Measurements from ENCODE around the gene UNKL. TPM values are rescaled to one million over a fixed set of nuclear protein-coding genes. Genes with fewer than 3 reads are reported as not detected.

UNKL gene
- total and polyA plus RNA-seq, 9 donors = 6.6 to 12.9 (median 8.1) TPM

- Histone ChIP-seq H3K27ac (ENCODE audit: low read length) (no peak overlapping the region), H3K9me3 (replicated peaks; ENCODE audit: control insufficient read depth, low read depth, low read length) (no peaks in the 10 kb centered on the region), H3K4me1 (ENCODE audit: control insufficient read depth, insufficient read depth, low read length) (peaks cover 54% of the 10 kb centered on the region), H3K36me3 (ENCODE audit: control insufficient read depth, insufficient read depth, low read length) (no peaks in the 10 kb centered on the region), H3K27me3 (ENCODE audit: control insufficient read depth, insufficient read depth, low read length) (peaks cover 8% of the 10 kb centered on the region), H3K4me3 (ENCODE audit: low read length) (no peak overlapping the region)
- WGBS (ENCODE audit: insufficient coverage) = 68% methylated on average over 18 of the region's 20 CpGs
- no peak for DNase-seq
These were observed 17.2 kb upstream of the UNKL start for GRCh38 chr16:1431497-1432270.

DNA sequence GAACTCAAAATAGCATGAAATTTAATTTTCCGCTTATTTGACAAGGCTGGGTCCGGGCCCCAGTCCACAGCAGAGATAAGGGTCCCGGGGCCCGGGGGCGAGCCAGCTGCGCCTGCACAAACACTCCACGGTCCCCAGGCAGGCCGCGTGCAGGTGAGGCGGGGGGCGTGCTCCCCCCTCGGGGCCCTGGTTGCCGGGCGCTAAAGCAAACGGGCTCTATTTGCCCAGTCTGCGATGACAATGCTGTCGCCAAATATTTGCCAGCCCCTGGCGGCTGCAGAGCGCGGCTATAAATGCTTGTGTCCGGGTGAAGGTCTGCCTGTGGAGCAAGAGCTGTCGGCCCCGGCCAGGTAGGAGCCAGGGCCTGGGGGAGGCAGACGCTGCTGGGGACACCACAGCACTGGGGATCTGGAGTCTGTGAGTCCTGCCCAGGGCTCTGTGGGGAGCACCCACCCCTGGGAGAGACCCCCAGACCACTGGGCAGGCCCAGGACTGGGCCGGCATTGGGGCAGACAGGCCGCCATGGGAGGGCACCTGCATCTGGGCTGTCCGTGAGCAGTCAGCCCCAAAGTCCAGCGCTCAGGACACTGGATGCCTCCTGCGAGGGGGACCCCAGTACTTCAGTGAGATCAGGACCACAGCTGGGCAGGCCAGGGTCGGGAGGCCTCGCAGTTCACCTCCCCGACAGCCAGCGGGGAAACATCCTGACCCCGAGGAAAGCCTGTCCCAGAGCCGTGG is 16.4 kb upstream of the UNKL start, which contains the start of gene PERCC1:
Gene PERCC1, plus strand, starts transcription at position 320 of the 738 bp plus-strand sequence. CDS start 1,516 bp downstream, outside the sequence.
- Histone ChIP-seq H3K27me3 (ENCODE audit: control insufficient read depth, insufficient read depth, low read length) (peaks cover 8% of the 10 kb centered on the region), H3K27ac (ENCODE audit: low read length) (no peak within 1 kb of the TSS), H3K4me1 (ENCODE audit: control insufficient read depth, insufficient read depth, low read length) (peaks cover 54% of the 10 kb centered on the region), H3K4me3 (ENCODE audit: low read length) (no peak within 1 kb of the TSS), H3K9me3 (replicated peaks; ENCODE audit: control insufficient read depth, low read depth, low read length) (no peaks in the 10 kb centered on the region), H3K36me3 (ENCODE audit: control insufficient read depth, insufficient read depth, low read length) (no peaks in the 10 kb centered on the region)
- DNase-seq = no peak
- 51% methylated on average over 35 of the region's 35 CpGs for WGBS (ENCODE audit: insufficient coverage)

DNA sequence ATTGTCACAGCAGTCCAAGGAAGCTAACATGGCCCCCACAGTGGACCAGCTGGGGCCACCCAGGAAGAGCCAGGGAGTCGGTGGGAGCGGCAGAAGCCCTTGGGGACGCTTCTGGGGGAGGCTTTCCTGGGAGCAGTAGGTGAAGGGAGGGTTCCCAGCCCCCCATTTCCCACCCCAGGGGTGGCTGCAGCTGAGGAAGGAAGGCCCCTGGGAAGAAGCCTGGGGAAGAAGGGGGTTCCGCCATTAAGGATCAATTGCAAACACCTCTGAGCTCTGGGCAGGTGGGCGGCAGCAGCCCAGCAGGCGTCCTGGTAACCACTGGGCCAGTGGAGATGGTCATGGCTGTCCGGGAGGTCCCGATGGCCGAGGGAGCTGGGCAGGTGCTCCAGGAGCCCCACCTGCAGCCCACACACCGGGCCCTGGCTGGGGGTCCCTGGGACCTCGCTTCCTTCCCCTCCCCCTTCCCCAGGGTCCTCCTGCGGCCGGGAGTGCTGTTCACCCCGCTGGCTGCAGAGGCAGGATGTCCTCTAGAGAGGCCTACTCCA is 15.8 kb upstream of the UNKL start:
- WGBS (ENCODE audit: insufficient coverage) = 29% methylated on average over 10 of the region's 14 CpGs
- H3K4me1 ChIP-seq (ENCODE audit: control insufficient read depth, insufficient read depth, low read length) = peaks cover 54% of the 10 kb centered on the region
- DNase-seq = no peak
- H3K27me3 ChIP-seq (ENCODE audit: control insufficient read depth, insufficient read depth, low read length) = peaks cover 8% of the 10 kb centered on the region
- H3K9me3 ChIP-seq (replicated peaks; ENCODE audit: control insufficient read depth, low read depth, low read length) = no peaks in the 10 kb centered on the region
- H3K4me3 ChIP-seq (ENCODE audit: low read length) = no peak overlapping the region
- no peaks in the 10 kb centered on the region for H3K36me3 ChIP-seq (ENCODE audit: control insufficient read depth, insufficient read depth, low read length)
- no peak overlapping the region for H3K27ac ChIP-seq (ENCODE audit: low read length)

DNA sequence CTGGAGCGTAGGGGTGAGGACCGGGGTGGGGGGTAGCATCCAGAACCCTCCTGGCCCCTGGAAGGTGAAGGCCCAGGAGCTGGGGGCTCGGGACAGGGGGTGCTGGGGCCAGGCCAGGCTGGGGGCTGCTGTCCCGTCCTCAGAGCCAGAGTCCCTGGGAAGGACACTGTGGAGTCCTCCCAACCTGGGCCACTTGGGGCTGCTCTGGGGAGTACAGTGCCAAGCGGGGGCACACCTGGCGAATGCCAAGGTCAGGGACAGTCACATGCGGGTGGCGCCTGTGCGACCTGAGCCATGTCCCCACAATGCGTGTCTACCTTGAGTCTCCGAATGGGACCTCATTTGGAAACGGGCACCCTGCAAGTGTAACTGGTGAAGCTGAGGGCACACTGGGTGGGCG is 15.1 kb upstream of the UNKL start:
- Histone ChIP-seq H3K4me1 (ENCODE audit: control insufficient read depth, insufficient read depth, low read length) (peaks cover 52% of the 10 kb centered on the region), H3K27ac (ENCODE audit: low read length) (no peak overlapping the region), H3K9me3 (replicated peaks; ENCODE audit: control insufficient read depth, low read depth, low read length) (no peaks in the 10 kb centered on the region), H3K36me3 (ENCODE audit: control insufficient read depth, insufficient read depth, low read length) (no peaks in the 10 kb centered on the region), H3K27me3 (ENCODE audit: control insufficient read depth, insufficient read depth, low read length) (peaks cover 8% of the 10 kb centered on the region), H3K4me3 (ENCODE audit: low read length) (no peak overlapping the region)
- DNase-seq = no peak
- WGBS (ENCODE audit: insufficient coverage) = 92% methylated on average over 13 of the region's 13 CpGs

DNA sequence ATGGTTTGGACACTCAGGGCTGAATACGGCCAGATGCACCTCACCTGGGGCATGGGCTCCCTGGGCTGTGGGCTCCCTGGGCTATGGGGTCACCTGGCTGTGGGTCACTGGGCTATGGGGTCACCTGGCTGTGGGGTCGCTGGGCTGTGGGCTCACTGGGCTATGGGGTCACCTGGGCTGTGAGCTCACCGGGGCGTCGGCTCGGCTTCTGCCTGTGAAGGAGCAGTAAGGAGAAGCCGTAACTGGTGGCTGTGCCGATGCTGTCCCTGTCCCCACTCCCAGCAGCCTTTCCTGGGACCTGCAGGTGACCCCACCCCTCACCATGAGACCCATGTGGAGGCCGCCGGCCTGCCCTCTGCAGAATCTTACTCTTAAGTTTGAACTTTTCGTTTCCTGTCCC is 14.5 kb upstream of the UNKL start:
- Histone ChIP-seq H3K27me3 (ENCODE audit: control insufficient read depth, insufficient read depth, low read length) (peaks cover 8% of the 10 kb centered on the region), H3K36me3 (ENCODE audit: control insufficient read depth, insufficient read depth, low read length) (no peaks in the 10 kb centered on the region), H3K4me1 (ENCODE audit: control insufficient read depth, insufficient read depth, low read length) (peaks cover 47% of the 10 kb centered on the region), H3K4me3 (ENCODE audit: low read length) (no peak overlapping the region), H3K9me3 (replicated peaks; ENCODE audit: control insufficient read depth, low read depth, low read length) (no peaks in the 10 kb centered on the region), H3K27ac (ENCODE audit: low read length) (no peak overlapping the region)
- DNase-seq = no peak
- 86% methylated on average over 10 of the region's 11 CpGs for WGBS (ENCODE audit: insufficient coverage)

- DNase-seq = peak; percentile 53
- Histone ChIP-seq H3K27me3 (ENCODE audit: control insufficient read depth, insufficient read depth, low read length) (peaks cover 8% of the 10 kb centered on the region), H3K4me3 (ENCODE audit: low read length) (no peak overlapping the region), H3K36me3 (ENCODE audit: control insufficient read depth, insufficient read depth, low read length) (no peaks in the 10 kb centered on the region), H3K4me1 (ENCODE audit: control insufficient read depth, insufficient read depth, low read length) (peaks cover 42% of the 10 kb centered on the region), H3K9me3 (replicated peaks; ENCODE audit: control insufficient read depth, low read depth, low read length) (no peaks in the 10 kb centered on the region), H3K27ac (ENCODE audit: low read length) (no peak overlapping the region)
- WGBS (ENCODE audit: insufficient coverage) = 13% methylated on average over 21 of the region's 21 CpGs
These were observed 14.0 kb upstream of the UNKL start for GRCh38 chr16:1428511-1428910.

DNA sequence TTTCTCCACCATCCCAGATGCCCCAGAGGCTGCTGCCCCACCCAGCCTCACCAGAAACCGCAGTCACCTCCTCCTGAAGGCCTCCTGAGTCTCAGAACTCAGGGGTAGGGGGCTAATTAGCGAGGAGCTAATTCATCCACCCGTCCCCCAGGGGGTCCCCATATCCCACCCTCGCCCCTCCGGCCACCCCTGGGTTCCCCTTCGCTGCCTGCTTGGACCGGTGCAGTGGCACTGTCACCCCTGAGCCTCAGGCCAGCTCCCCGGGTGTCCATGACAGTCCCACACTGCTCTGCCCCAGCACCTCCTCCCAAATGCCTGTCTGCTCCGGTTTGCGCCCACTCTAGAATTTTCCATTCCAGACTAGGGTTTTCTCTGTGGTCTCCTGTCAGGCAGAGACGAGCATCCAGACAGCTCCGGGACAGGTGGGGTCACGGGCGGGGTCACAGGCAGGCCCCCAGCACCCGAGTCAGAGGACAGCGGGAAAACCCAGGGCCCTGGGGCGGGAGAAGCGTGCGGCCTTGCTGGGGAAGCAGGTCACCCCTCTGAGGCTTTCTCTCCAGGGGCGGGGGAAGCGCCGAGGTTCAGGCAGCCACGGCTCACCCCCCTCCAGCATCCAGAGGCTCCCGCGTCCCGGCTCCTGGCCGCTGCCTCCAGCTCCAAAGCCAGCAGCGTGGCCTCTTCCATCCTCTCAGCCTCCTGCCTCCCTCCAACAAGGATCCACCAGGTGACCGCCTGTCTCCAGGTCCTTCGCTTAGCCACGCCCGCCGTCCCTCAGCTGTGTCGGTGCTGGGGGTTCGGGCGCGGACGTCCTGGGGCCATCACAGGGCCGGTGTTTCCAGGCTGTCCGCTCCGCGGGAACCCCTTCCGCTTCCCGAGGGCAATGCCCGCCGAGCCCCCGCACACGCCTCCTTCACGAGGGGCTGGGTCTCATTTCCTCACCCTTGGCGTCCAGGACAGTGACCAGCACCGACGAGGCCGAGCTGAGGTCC is 13.3 kb upstream of the UNKL start:
- no peak for DNase-seq
- WGBS (ENCODE audit: insufficient coverage) = 82% methylated on average over 48 of the region's 53 CpGs
- Histone ChIP-seq H3K4me3 (ENCODE audit: low read length) (no peak overlapping the region), H3K27me3 (ENCODE audit: control insufficient read depth, insufficient read depth, low read length) (peaks cover 8% of the 10 kb centered on the region), H3K27ac (ENCODE audit: low read length) (no peak overlapping the region), H3K36me3 (ENCODE audit: control insufficient read depth, insufficient read depth, low read length) (no peaks in the 10 kb centered on the region), H3K9me3 (replicated peaks; ENCODE audit: control insufficient read depth, low read depth, low read length) (no peaks in the 10 kb centered on the region), H3K4me1 (ENCODE audit: control insufficient read depth, insufficient read depth, low read length) (peaks cover 35% of the 10 kb centered on the region)

GRCh38 chr16:1426734-1427471 is 12.4 kb upstream of the UNKL start:
- WGBS (ENCODE audit: insufficient coverage) = 64% methylated on average over 39 of the region's 42 CpGs

More at GRCh38 chr16:1426734-1427471, 12.4 kb upstream of the UNKL start:
- H3K9me3 ChIP-seq (replicated peaks; ENCODE audit: control insufficient read depth, low read depth, low read length) = no peaks in the 10 kb centered on the region
- H3K36me3 ChIP-seq (ENCODE audit: control insufficient read depth, insufficient read depth, low read length) = no peaks in the 10 kb centered on the region
- peaks cover 8% of the 10 kb centered on the region for H3K27me3 ChIP-seq (ENCODE audit: control insufficient read depth, insufficient read depth, low read length)
- DNase-seq = no peak
- H3K4me3 ChIP-seq (ENCODE audit: low read length) = no peak overlapping the region
- H3K27ac ChIP-seq (ENCODE audit: low read length) = no peak overlapping the region
- H3K4me1 ChIP-seq (ENCODE audit: control insufficient read depth, insufficient read depth, low read length) = peaks cover 30% of the 10 kb centered on the region

Data from muscle of leg (tissue), 11 donors.